GM21723 (cell line): ENCODE data around the gene NOS1AP.
"Not testable (repeated sequence)": the region's sequence is repeated elsewhere in the genome, so short reads cannot be mapped to it uniquely, and the experiment has no call there.

Experiments
- ATAC-seq: cut with Tn5 transposase; IDR thresholded peaks from one replicate; pipeline ENCODE4 v1.9.1; 2021; ENCODE audit warnings: mild to moderate bottlenecking, moderate library complexity; ENCODE audit not compliant: unreplicated experiment

The NOS1AP gene

DNA sequence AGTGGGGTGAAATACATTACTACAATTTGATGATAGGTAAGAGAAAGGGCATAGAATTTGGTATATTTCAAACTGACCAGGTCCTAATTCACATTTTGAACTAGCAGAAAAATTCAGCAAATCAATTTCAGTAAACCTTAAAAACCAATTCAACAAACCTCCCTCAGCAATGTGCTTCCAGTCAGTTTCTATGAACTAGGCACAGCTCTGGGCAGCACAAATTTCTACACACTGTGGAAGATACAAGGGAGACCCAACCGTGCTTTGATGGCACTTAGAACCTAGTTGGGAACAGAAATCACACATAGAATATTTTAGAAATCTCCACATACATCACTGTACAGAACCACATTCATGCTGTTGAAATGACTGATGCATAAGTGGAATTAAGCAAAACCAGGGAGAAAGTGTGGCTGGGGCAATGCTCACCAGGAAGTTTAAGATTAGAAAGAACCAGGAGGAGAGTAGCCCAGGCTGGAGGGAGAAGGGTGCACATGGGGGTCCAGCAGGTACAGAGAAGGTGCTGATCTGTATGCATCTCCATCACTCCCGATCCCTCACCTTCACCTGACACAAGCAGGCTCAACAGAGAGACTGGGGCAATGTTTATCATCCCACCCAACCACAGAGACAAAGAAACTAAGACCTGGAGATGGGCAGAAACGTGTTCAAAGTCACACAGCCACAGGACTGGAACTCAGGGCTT is 326.9 kb downstream of the NOS1AP start:
- no peak for ATAC-seq

DNA sequence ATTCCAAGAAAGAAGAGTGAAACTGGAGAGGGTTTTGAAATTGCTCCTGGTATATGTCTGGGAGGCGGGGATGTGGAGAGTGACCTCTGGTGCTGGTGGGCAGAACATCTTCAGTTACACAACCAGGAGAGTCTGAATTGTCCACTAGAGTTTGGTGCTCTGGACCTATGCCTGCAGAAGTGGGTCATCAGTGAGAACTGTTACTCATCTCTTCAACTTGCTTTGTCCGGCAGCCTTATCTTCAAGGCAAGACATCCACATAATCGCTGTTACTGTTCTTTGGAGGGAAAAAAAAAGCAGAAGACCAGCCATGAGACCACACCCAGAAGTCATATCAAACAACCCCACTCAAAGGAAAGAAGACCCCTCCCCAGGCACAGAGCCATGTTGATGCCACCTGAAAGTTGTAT is 327.6 kb downstream of the NOS1AP start:
- no peak for ATAC-seq

DNA sequence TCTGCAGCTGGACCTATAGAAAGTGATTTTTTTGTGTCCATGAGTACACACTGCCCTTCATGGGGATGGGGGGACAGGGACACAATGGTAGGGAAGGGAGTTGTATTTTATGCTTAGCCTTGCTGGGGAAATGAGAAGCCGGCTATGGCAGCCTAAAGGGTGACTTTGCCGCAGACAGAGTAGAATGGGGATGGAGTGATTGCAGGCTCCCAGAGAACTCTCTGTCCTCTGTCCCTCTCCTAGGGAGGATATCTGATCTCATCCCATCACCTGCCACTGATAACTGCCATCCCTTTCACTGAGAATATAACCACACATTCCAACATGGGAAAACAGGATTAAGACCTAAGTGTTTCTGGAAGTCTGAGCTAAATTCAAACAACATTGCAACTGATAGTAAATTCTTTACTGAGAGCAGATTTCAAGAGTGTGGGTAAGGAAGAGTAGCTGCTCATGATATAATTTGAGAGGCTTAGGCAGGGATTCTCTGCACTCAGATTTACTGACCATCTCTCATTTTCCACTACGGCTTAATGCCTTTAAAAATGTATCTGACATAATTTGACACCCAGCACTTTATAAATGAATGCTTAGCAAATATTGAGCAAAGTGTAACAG is 328.6 kb downstream of the NOS1AP start:
- no peak for ATAC-seq

GRCh38 chr1:162398999-162399580 is 329.6 kb downstream of the NOS1AP start:
- ATAC-seq: no peak

DNA sequence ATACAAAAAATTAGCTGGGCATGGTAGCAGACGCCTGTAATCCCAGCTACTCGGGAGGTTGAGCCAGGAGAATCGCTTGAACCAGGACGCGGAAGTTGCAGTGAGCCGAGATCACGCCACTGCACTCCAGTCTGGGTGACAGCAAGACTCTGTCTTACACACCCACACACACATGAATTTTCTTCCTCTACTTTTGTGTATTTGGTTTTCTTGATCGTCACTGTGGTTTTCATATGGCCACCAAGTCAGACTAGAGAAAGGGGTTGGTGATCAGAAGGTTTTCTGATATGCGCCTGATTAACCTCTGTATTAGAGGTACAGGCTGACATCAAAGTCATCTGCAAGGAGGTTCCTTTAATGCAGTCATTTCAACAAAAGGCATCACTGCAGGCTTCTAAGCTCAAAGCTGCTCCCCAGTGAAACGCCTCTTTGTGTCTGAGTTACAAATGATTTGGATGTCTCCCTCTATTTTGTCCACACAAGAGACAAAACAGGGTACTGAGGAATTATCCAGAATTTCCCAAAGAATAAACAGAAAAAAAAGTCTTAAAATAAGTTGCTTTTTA is 331.4 kb downstream of the NOS1AP start:
- no peak for ATAC-seq

GRCh38 chr1:162404550-162405160 is 335.2 kb downstream of the NOS1AP start:
- no peak for ATAC-seq

DNA sequence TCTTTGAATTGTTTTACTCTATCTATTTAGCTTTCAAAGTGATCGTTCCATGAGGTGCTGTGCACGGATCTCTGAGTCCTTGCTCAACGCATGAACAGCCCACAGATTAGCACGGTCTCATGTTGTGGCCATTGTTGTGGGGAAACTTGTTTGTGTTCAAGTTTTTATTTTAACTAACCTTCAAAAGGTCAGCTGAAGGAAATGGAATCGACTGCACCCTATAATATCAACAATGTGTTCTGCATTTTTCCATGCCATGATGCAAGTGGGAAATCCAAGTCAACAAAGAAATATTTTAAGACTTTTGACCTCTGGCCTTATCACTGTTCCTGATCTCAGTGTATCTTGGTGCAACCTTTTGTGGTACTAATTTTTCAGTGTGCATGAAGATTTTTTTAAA is 336.3 kb downstream of the NOS1AP start:
- ATAC-seq: no peak

DNA sequence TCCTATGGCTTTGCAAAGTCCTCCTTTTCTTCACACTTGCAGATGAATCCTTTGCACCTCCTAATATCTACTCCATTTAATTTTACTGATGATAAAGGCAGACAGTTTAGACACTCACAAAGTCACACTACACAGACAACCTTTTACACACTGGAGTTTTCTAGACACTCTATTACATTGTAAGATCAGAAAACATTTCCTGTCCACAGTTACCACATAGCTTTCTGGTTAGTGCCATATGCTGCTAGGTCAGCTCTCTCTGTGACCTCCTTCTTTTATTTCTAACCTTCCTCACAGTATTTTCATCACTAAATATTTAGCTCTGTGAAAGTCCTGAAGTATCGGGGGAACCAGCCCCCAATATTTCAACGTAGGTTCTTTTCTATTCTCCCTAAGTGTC is 337.3 kb downstream of the NOS1AP start:
- ATAC-seq: no peak

DNA sequence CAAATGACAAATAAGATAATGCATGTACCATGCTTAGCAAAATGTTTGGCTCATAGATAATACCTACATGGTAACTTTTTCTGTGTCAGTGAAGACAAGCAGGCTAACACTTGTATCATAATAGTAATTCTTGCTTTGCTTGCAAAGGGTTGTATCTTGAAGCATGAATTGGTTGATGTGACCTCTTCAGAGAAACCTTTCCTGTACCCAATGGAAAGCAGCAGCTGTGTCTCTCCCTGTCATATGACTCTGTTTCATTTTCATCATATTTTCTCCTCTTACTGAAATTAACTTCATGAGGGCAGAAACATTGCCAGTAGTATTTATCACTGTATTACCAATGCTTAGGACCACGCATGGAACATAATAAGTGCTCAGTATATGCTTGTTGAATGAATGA is 338.0 kb downstream of the NOS1AP start:
- no peak for ATAC-seq

DNA sequence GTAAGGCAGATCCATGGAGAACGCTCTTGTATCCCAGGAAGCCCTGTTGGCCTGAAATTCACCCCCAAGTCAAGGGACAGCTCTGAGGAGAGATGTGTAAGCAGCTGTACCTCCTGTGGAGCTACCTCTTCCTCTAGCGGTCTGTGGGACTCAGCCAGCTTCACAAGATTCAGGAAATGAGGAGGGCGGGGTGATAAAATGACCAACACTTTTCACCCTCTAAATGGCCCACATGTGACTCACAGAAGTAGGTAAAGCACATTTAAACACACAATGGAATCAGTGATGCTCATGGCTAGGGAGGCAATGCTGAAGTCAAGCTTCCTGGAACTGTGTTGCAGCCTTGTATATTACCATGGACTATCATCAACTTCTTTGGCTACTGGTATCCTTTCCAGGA is 342.5 kb downstream of the NOS1AP start, which contains the start of gene SH2D1B:
TSS of gene SH2D1B (minus strand) at position 135 of the 400 bp plus-strand sequence. CDS start at position 15, 120 bp downstream.
- ATAC-seq: no peak

DNA sequence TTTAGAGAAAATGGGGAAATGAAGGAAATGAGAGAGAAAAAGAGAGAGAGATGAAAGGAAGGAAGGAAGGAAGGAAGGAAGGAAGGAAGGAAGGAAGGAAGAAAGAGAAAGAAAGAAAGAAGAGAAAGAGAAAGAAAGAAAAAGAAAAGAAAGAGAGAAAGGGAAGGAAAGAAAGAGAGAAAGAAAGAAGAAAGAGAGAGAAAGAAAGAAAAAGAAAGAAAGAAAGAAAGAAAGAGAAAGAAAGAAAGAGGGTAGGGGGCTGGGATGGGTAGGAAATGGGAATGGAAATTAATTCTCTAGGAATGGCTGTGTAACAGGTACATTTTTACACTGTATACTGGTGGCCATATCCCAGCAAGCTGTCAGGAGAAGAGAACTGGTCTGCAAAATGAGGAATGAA is 346.7 kb downstream of the NOS1AP start:
- ATAC-seq: no peak

GRCh38 chr1:162416909-162417308 is 347.4 kb downstream of the NOS1AP start:
- ATAC-seq: no peak

DNA sequence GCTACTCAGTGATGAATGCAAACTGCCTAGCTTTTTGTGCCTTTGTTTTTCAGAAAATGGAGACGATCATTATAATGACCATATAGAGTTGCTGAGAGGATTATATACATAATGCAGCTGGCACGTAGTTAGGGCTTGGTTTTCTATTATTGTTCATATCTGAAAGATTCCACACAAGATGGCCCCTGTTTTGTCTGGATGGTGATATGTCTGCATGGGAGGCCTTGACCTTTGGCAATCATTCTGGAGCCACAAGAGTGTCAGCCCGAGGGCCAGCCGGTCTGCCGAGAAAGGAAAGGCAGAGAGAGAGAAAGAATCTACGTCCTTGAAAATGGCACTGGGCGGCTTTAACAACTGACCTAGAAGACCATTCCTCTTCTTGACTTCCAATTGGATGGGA is 348.2 kb downstream of the NOS1AP start:
- no peak for ATAC-seq

DNA sequence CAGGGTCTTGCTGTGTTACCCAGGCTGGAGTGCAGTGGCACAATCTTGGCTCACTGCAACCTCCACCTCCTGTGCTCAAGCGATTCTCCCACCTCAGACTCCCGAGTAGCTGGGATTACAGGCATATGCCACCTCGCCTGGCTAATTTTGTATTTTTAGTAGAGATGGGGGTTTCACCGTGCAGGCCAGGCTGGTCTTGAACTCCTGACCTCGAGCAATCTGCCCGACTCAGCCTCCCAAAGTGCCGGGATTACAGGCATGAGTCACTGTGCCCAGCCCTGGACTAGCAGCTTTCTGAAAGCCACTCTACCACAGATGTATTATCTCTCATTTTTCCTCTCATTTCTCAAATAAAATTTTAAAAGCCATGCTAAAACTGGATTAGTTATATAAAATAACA is 349.1 kb downstream of the NOS1AP start:
- ATAC-seq: not testable (repeated sequence)

- ATAC-seq: not testable (repeated sequence)
These were observed 350.0 kb downstream of the NOS1AP start for GRCh38 chr1:162419450-162419931.
